ENCODE data around the gene EXOC4. TPM values are rescaled to one million over a fixed set of nuclear protein-coding genes. Genes with fewer than 3 reads are reported as not detected.

Gene EXOC4
- total RNA-seq, 1 experiment from 2014 or later: 66.2 TPM

DNA sequence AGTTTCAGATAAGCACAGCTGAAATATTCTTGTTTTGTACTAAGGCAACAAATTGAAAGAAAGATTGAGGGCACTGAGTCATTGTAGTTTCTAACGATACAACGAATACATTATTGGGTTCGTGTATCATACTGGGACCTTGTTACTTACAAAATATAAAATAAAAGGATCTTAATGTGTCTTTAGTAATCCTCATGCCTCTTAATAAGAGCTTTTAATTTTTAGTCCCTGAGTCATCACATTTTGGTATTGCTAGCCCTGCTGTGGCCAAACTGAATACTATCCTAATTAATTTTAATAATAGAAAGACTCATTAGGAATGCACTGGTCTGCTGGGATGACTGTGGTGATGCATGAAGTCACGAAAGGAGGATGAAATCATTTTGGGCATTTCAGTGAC is 309.7 kb downstream of the EXOC4 start:
- DNase-seq: no peak
- no peak overlapping the region for H3K4me3 ChIP-seq (ENCODE audit: low read depth, low read length)
- BruUV-seq (replicated peaks): no TSS peak
- Mint-ChIP-seq H3K27me3 (ENCODE audit: insufficient read depth, unreplicated experiment) (no peaks in the 10 kb centered on the region), H3K27ac (ENCODE audit: unreplicated experiment) (no peak overlapping the region), H3K4me3 (ENCODE audit: unreplicated experiment) (no peak overlapping the region), H3K9me3 (ENCODE audit: unreplicated experiment) (no peaks in the 10 kb centered on the region), H3K36me3 (ENCODE audit: insufficient read depth, unreplicated experiment) (no peaks in the 10 kb centered on the region), H3K4me1 (ENCODE audit: low read depth, unreplicated experiment) (no peaks in the 10 kb centered on the region)
- H3K36me3 ChIP-seq (ENCODE audit: control insufficient read depth, insufficient read depth, low read length): no peaks in the 10 kb centered on the region
- H3K9me3 ChIP-seq: no peaks in the 10 kb centered on the region
- no peak for TF ChIP-seq CTCF (IDR thresholded peaks at IDR 0.05; ENCODE audit: insufficient read depth in 1 of 2, low read depth in 1 of 2, low read length in 1 of 2, severe bottlenecking in 1 of 2, unreplicated experiment in 1 of 2)
- no peaks in the 10 kb centered on the region for H3K27me3 ChIP-seq (replicated peaks; ENCODE audit: control insufficient read depth, insufficient read depth, low read length)
- no peaks in the 10 kb centered on the region for H3K4me1 ChIP-seq
- ChIA-PET POLR2A (no interaction called here), CTCF (no interaction called here)
- intact Hi-C loops (cut with micrococcal nuclease; ENCODE audit: unreplicated experiment): no loop called here

- no TSS peak for BruUV-seq (replicated peaks)
- H3K27me3 ChIP-seq (replicated peaks; ENCODE audit: control insufficient read depth, insufficient read depth, low read length): no peaks in the 10 kb centered on the region
- no peaks in the 10 kb centered on the region for H3K36me3 Mint-ChIP-seq (ENCODE audit: insufficient read depth, unreplicated experiment)
- intact Hi-C loops (cut with micrococcal nuclease; ENCODE audit: unreplicated experiment): no loop called here
- no peaks in the 10 kb centered on the region for H3K4me1 Mint-ChIP-seq (ENCODE audit: low read depth, unreplicated experiment)
- no peak overlapping the region for H3K27ac Mint-ChIP-seq (ENCODE audit: unreplicated experiment)
- no peak for TF ChIP-seq CTCF (IDR thresholded peaks at IDR 0.05; ENCODE audit: insufficient read depth in 1 of 2, low read depth in 1 of 2, low read length in 1 of 2, severe bottlenecking in 1 of 2, unreplicated experiment in 1 of 2)
- ChIA-PET POLR2A (no interaction called here), CTCF (no interaction called here)
- DNase-seq: no peak
- no peaks in the 10 kb centered on the region for H3K9me3 ChIP-seq
- H3K36me3 ChIP-seq (ENCODE audit: control insufficient read depth, insufficient read depth, low read length): no peaks in the 10 kb centered on the region
- no peak overlapping the region for H3K4me3 Mint-ChIP-seq (ENCODE audit: unreplicated experiment)
- no peaks in the 10 kb centered on the region for H3K9me3 Mint-ChIP-seq (ENCODE audit: unreplicated experiment)
- H3K4me1 ChIP-seq: no peaks in the 10 kb centered on the region
- no peaks in the 10 kb centered on the region for H3K27me3 Mint-ChIP-seq (ENCODE audit: insufficient read depth, unreplicated experiment)
- H3K4me3 ChIP-seq (ENCODE audit: low read depth, low read length): no peak overlapping the region
Measured at GRCh38 chr7:133563251-133563650, 310.4 kb downstream of the EXOC4 start.

DNA sequence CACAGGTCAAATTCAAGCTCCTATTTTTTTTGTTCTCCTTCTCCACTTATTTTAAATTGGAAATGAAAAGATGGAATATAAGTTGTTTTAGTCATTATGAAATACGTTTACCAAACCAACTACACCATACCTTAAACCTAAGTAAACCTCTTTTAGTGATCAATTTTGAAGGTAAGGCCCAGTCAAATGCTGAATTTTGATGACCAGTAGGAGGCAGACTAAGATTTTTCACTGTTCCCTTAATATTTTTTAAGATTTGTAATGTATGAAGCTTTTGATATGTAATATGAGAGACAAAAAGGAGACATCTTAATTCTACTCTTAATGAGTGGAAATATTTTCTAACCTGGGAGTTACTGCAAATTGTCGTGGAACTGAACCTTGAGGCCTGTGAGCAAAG is 311.6 kb downstream of the EXOC4 start:
- CTCF ChIA-PET: no interaction called here
- no peak overlapping the region for H3K4me3 Mint-ChIP-seq (ENCODE audit: unreplicated experiment)
- Histone ChIP-seq H3K4me1 (no peaks in the 10 kb centered on the region), H3K4me3 (ENCODE audit: low read depth, low read length) (no peak overlapping the region), H3K36me3 (ENCODE audit: control insufficient read depth, insufficient read depth, low read length) (no peaks in the 10 kb centered on the region), H3K27me3 (replicated peaks; ENCODE audit: control insufficient read depth, insufficient read depth, low read length) (no peaks in the 10 kb centered on the region), H3K9me3 (no peaks in the 10 kb centered on the region)
- DNase-seq: no peak
- H3K9me3 Mint-ChIP-seq (ENCODE audit: unreplicated experiment): no peaks in the 10 kb centered on the region
- H3K27me3 Mint-ChIP-seq (ENCODE audit: insufficient read depth, unreplicated experiment): no peaks in the 10 kb centered on the region
- POLR2A ChIA-PET: no interaction called here
- H3K27ac Mint-ChIP-seq (ENCODE audit: unreplicated experiment): no peak overlapping the region
- intact Hi-C loops (cut with micrococcal nuclease; ENCODE audit: unreplicated experiment): no loop called here
- no peak for TF ChIP-seq CTCF (IDR thresholded peaks at IDR 0.05; ENCODE audit: insufficient read depth in 1 of 2, low read depth in 1 of 2, low read length in 1 of 2, severe bottlenecking in 1 of 2, unreplicated experiment in 1 of 2)
- no TSS peak for BruUV-seq (replicated peaks)
- H3K36me3 Mint-ChIP-seq (ENCODE audit: insufficient read depth, unreplicated experiment): no peaks in the 10 kb centered on the region
- no peaks in the 10 kb centered on the region for H3K4me1 Mint-ChIP-seq (ENCODE audit: low read depth, unreplicated experiment)
